Suprapubic skin (tissue), 4 donors: ENCODE measurements around the gene KIF20A. TPM values are rescaled to one million over a fixed set of nuclear protein-coding genes. Genes with fewer than 3 reads are reported as not detected.
"Not testable (repeated sequence)": the region's sequence is repeated elsewhere in the genome, so short reads cannot be mapped to it uniquely, and the experiment has no call there.

Experiments used
- DNase-seq, 2 donors: peaks; one replicate each; pipeline ENCODE4 v3.0.0-alpha.2; 2019; ENCODE audit warnings: low spot score in 2 of 2
- H3K27ac ChIP-seq: fragments of 200-600 bp; sonication (generic); one replicate; pipeline ENCODE4 v1.5.1; 2019
- H3K27me3 ChIP-seq: fragments of 200-600 bp; sonication (generic); one replicate; pipeline ENCODE4 v1.5.1; 2019
- H3K36me3 ChIP-seq: fragments of 200-600 bp; sonication (generic); one replicate; pipeline ENCODE4 v1.5.1; 2019
- H3K4me1 ChIP-seq: fragments of 200-600 bp; sonication (generic); one replicate; pipeline ENCODE4 v1.5.1; 2019
- H3K4me3 ChIP-seq: fragments of 200-600 bp; sonication (generic); one replicate; pipeline ENCODE4 v1.5.1; 2019; ENCODE audit warnings: mild to moderate bottlenecking
- H3K9me3 ChIP-seq: fragments of 200-600 bp; sonication (generic); one replicate; pipeline ENCODE4 v1.5.1; 2019
- CTCF ChIP-seq, 2 donors: fragments of 200-600 bp in 1 of 2; fragments of 450-650 bp in 1 of 2; sonication (generic) in 1 of 2; IDR thresholded peaks; one replicate each; pipeline ENCODE4 v1.5.1; 2016 to 2019; ENCODE audit warnings: antibody characterized with exemption in 2 of 2, mild to moderate bottlenecking in 1 of 2, moderate library complexity in 1 of 2
- EP300 ChIP-seq: sonication (generic); formaldehyde crosslinking; IDR thresholded peaks from one replicate; pipeline ENCODE4 v1.6.1; 2017; ENCODE audit warnings: antibody characterized with exemption
- POLR2A ChIP-seq, 2 donors: fragments of 450-650 bp; IDR thresholded peaks; one replicate each; pipeline ENCODE4 v1.6.1; 2017; ENCODE audit warnings: antibody characterized with exemption in 2 of 2, mild to moderate bottlenecking in 2 of 2, moderate library complexity in 2 of 2
- POLR2AphosphoS5 ChIP-seq, 3 donors: sonication (generic); formaldehyde crosslinking; IDR thresholded peaks; one replicate each; pipeline ENCODE4 v1.6.1; 2017; ENCODE audit warnings: antibody characterized with exemption in 3 of 3
- WGBS: methylation state at CpG from one replicate; pipeline ENCODE4 v1.1.5; 2018; 5-methylcytosine and 5-hydroxymethylcytosine counted together
- total RNA-seq, 4 donors: library from RNA; depleted of rRNA; stranded (reverse); fragments of >200 nt; gene quantifications; one replicate each; pipeline ENCODE4 v1.1.0, GENCODE V29; 2016

KIF20A gene
- total RNA-seq, 4 donors from 2014 or later = 2.1 to 7.7 (median 5.1) TPM

DNA sequence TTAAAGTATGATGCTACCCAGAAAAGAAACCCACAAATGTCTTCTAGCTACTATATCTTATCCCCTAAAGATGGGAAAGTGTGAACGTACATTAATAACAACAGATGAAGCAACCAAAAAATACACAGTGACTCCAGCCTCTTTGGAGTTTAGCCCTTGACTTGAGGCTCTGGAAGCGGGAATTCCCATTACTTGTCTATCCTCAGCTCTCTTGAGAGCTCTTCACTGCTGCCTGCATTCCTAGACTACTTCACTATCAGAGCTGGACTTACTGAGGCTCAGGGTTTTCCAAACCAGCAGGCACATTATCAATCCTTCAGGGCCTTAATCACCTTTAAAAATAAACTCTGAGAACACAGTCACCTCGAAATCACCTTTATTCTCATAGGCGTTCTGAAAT lies 38.6 kb upstream of the KIF20A start:
- Histone ChIP-seq H3K27me3 (no peaks in the 10 kb centered on the region), H3K4me3 (no peak overlapping the region), H3K4me1 (no peaks in the 10 kb centered on the region), H3K27ac (no peak overlapping the region), H3K36me3 (no peaks in the 10 kb centered on the region), H3K9me3 (no peaks in the 10 kb centered on the region)
- WGBS = 80% methylated on average over 4 of the region's 4 CpGs
- DNase-seq = no peak
- TF ChIP-seq POLR2A (IDR thresholded peaks at IDR 0.05) = no peak
- no peak for TF ChIP-seq POLR2AphosphoS5 (IDR thresholded peaks at IDR 0.05)
- TF ChIP-seq CTCF (IDR thresholded peaks at IDR 0.05) = no peak
- TF ChIP-seq EP300 = no peak

DNA sequence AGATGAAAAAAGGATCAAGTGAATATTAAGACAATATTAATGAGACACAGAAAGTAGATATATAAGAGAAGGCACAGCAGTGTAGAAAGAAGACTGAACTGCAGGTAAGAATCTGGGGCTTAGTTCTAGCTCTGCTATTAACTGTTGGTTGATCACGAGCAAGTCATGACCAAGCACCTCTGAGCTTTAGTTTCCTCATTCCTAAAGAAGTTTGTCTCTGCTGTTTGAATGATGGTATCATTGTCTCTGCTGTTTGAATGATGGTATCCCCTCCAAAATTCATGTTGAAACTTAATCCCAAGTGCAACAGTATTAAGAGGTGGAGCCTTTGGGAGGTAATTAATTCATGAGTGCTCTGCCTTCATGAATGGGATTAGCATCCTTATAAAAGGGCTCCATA lies 37.2 kb upstream of the KIF20A start:
- no peak for DNase-seq
- H3K9me3 ChIP-seq = no peaks in the 10 kb centered on the region
- TF ChIP-seq POLR2AphosphoS5 (IDR thresholded peaks at IDR 0.05) = no peak
- TF ChIP-seq CTCF (IDR thresholded peaks at IDR 0.05) = no peak
- TF ChIP-seq POLR2A (IDR thresholded peaks at IDR 0.05) = no peak
- no peak for TF ChIP-seq EP300

GRCh38 chr5:138143578-138143977 lies 35.3 kb upstream of the KIF20A start:
- H3K27ac ChIP-seq, DNase-seq, H3K4me1 ChIP-seq, H3K27me3 ChIP-seq, H3K36me3 ChIP-seq, H3K4me3 ChIP-seq, H3K9me3 ChIP-seq: not testable (repeated sequence)
- 83% methylated on average over 6 of the region's 6 CpGs for WGBS

More for the DNA sequence above, 37.2 kb upstream of the KIF20A start:
- no peak overlapping the region for H3K4me3 ChIP-seq
- no peaks in the 10 kb centered on the region for H3K4me1 ChIP-seq
- no peak overlapping the region for H3K27ac ChIP-seq
- no peaks in the 10 kb centered on the region for H3K27me3 ChIP-seq
- no peaks in the 10 kb centered on the region for H3K36me3 ChIP-seq
- WGBS = 37% methylated on average over 1 of the region's 1 CpG

DNA sequence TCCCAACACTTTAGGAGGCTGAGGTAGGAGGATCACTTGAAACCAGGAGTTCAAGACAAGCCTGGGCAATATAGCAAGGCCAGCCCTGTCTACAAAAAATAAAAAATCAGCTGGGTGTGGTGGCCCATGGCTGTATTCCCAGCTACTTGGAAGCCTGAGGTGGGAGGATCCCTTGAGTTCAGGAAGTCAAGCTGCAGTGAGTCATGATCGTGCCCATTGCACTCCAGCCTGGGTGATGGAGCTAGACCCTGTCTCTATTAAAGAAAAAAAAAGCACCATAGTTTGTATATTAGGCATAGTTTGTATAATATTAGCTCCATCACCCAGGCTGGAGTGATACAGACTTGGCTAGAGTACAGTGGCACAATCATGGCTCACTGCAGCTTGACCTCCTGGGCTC lies 30.1 kb upstream of the KIF20A start:
- 25% methylated on average over 1 of the region's 1 CpG for WGBS
- no peak for DNase-seq
- no peaks in the 10 kb centered on the region for H3K27me3 ChIP-seq
- H3K4me3 ChIP-seq = no peak overlapping the region
- H3K27ac ChIP-seq = no peak overlapping the region
- no peaks in the 10 kb centered on the region for H3K36me3 ChIP-seq
- TF ChIP-seq EP300 = no peak
- no peak for TF ChIP-seq POLR2AphosphoS5 (IDR thresholded peaks at IDR 0.05)
- no peak for TF ChIP-seq CTCF (IDR thresholded peaks at IDR 0.05)
- no peak for TF ChIP-seq POLR2A (IDR thresholded peaks at IDR 0.05)
- no peaks in the 10 kb centered on the region for H3K9me3 ChIP-seq
- H3K4me1 ChIP-seq = no peaks in the 10 kb centered on the region

GRCh38 chr5:138149530-138149929 lies 29.4 kb upstream of the KIF20A start:
- TF ChIP-seq POLR2A (IDR thresholded peaks at IDR 0.05) = no peak
- TF ChIP-seq EP300 = no peak
- TF ChIP-seq CTCF (IDR thresholded peaks at IDR 0.05) = no peak
- DNase-seq = no peak
- 48% methylated on average over 3 of the region's 3 CpGs for WGBS
- Histone ChIP-seq H3K27me3 (no peaks in the 10 kb centered on the region), H3K4me3 (no peak overlapping the region), H3K36me3 (no peaks in the 10 kb centered on the region), H3K4me1 (no peaks in the 10 kb centered on the region), H3K9me3 (no peaks in the 10 kb centered on the region), H3K27ac (no peak overlapping the region)

GRCh38 chr5:138155977-138156376 lies 22.9 kb upstream of the KIF20A start:
- H3K27ac ChIP-seq, DNase-seq, H3K4me3 ChIP-seq, H3K4me1 ChIP-seq, H3K9me3 ChIP-seq, H3K27me3 ChIP-seq: not testable (repeated sequence)
- peaks cover 52% of the 10 kb centered on the region for H3K36me3 ChIP-seq
- WGBS = 97% methylated on average over 9 of the region's 9 CpGs
